Muscle of back (tissue), 11 donors: ENCODE data around the gene TMPRSS15. TPM values are rescaled to one million over a fixed set of nuclear protein-coding genes. Genes with fewer than 3 reads are reported as not detected.

ENCODE experiments used
- DNase-seq, 3 donors: peaks; one replicate each; pipeline versions ENCODE4 v3.0.0 to v3.0.0-alpha.2; 2013
- polyA plus RNA-seq, 10 donors: library from polyadenylated mRNA; unstranded; fragments of 120-200 nt; gene quantifications; one replicate each; pipeline ENCODE4 v1.2.1, GENCODE V29; 2013; ENCODE audit not compliant: insufficient read length in 10 of 10

The TMPRSS15 gene
- polyA plus RNA-seq, 10 donors = 0.54 to 1.6 (median 0.69) TPM

DNA sequence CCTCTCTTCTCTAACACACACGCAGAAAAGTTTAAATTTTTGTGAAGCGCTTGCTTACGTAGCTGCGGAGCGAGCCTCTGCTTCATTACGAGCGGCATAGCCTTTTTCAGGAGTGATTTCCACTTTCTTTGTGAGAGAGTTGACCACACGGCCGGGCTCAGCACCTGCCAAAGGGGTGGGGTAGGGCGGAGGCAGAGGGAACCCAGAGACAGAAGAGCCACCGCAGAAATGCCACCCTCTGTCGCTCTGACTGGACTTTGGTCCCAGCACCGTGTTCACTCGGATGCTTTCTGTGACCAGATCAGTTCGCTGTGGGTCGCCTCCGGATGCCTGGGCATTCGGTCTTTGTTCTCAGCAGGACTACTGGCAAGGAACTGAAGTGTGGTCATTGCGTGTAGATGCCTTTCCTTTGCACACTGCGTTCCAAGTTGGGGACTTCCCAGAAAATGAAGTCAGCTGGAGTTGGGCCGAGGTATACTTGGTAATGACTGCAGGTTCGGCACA, 158.1 kb downstream of the TMPRSS15 start:
- DNase-seq = peak; percentile 54 to 90 (median 80)

DNA sequence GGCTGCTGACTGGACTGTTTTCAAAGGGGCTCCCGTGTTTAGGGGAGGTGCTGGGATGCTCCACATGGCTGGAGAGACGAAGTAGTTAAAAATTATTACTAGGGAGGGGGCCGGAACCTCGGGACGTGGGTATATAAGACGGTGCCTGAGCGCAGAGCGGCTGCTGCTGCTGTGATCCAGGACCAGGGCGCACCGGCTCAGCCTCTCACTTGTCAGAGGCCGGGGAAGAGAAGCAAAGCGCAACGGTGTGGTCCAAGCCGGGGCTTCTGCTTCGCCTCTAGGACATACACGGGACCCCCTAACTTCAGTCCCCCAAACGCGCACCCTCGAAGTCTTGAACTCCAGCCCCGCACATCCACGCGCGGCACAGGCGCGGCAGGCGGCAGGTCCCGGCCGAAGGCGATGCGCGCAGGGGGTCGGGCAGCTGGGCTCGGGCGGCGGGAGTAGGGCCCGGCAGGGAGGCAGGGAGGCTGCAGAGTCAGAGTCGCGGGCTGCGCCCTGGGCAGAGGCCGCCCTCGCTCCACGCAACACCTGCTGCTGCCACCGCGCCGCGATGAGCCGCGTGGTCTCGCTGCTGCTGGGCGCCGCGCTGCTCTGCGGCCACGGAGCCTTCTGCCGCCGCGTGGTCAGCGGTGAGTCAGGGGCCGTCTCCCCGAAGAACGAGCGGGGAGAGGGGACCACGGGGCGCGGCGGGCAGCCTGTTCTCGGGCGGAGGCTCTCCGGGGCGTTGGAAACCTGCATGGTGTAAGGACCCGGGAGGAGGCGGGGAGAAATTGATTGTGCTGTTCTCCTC, 158.7 kb downstream of the TMPRSS15 start, which contains the start of gene CHODL:
Gene CHODL (plus strand): TSS at position 163 of the 793 bp plus-strand sequence. CDS start 391 bp downstream, at position 554.
- DNase-seq = peak in 2 of 3 donors; percentile 76 to 87

DNA sequence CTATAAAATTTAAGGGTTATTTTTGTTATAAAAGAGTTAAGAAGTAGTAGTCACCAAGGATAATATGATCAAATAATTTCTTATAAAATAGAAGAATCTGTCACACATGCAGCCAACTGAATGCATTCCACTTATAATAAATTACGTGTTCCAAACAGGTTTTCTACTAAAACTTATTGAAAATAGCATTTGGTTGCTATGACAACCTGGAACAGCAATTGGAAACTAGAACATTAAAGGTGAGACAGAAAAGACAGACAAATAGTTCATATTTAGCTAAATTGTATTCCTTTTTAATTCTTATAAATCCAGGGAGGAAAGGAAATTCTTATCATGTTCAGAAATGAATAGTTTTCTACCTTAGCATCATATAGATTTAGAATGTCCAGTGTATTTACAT, 168.0 kb downstream of the TMPRSS15 start:
- peak in 2 of 3 donors; percentile 33 to 43 for DNase-seq

- DNase-seq = peak in 1 of 3 donors; percentile 63
Observed at GRCh38 chr21:18228060-18228739, 175.4 kb downstream of the TMPRSS15 start.

DNA sequence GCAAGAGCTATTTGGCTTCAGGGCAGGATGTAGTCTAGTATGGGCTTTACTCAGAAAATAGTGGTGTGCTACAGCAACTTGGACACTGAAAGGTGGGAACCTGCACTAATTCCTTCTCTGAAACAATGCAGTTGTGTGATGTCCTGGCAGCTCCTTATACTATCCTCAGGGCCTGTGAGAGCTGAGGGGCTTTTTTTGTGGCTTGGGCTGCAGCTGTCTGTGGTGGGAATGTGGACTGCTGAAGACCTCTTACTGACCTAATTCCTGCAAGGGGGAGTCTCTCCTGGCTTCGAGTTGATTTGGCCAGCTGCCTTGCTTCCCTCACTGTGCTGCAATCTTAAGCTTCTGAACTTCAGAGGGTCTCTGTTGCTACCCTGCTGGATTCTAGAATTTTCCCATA, 181.2 kb downstream of the TMPRSS15 start:
- peak in 1 of 3 donors; percentile 17 for DNase-seq

DNA sequence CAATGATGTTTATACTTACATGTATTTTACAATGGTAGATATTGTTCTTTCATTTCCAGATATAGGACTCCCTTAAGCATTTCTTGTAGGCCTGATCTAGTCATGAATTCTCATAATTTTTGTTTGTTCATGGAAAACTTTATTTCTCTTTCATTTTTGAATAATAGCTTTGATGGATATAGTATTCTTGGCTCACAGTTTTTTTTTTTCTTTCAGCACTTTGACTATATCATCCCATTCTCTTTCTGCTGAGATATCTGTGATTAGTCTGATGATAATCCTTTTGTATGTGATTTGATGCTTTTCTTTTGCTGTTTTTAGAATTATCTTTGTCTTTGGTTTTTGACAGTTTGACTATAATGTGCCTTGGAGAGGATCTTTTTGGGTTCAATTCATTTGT, 183.1 kb downstream of the TMPRSS15 start:
- DNase-seq = no peak

Other genes with a start within 250 kb of the TMPRSS15 start
- 100 to 1,000 TPM in 6 of 10 donors, 10 to 100 TPM in 4; 76.8 to 132 (median 111) TPM for gene CHODL, start 159.0 kb downstream of the TMPRSS15 start, polyA plus RNA-seq